Left lobe of liver (tissue), 2 donors: ENCODE measurements around the gene PIM2. TPM values are rescaled to one million over a fixed set of nuclear protein-coding genes. Genes with fewer than 3 reads are reported as not detected.
"Not testable (repeated sequence)": the region's sequence is repeated elsewhere in the genome, so short reads cannot be mapped to it uniquely, and the experiment has no call there.

ENCODE experiments used
- ATAC-seq: fragments of 200-7000 bp; cut with Tn5 transposase; one replicate; pipeline ENCODE4 v1.9.1; 2020; ENCODE audit warnings: mild to moderate bottlenecking, moderate library complexity
- DNase-seq: peaks from one replicate; pipeline ENCODE4 v3.0.0-alpha.2; 2020; ENCODE audit warnings: low spot score
- total RNA-seq: library from RNA; stranded (reverse); gene quantifications from one replicate; pipeline ENCODE4 v1.2.1, GENCODE V29; 2021
- donor health status: DM: no; HTN: no; CAD: no; lungs with moderate emphysema.
- donor health status: DM: no; HTN: yes; CAD: no.

The PIM2 gene
- total RNA-seq, 1 donor from 2014 or later: 3.8 TPM

GRCh38 chrX:48883729-48884128 lies 35.1 kb downstream of the PIM2 start:
- no peak for ATAC-seq
- DNase-seq: no peak

GRCh38 chrX:48876944-48877343 lies 41.9 kb downstream of the PIM2 start:
- not testable (repeated sequence) for DNase-seq, ATAC-seq

- ATAC-seq, DNase-seq: not testable (repeated sequence)
Measured at GRCh38 chrX:48872017-48872416, 46.8 kb downstream of the PIM2 start.

GRCh38 chrX:48864210-48864609 lies 54.6 kb downstream of the PIM2 start:
- no peak for DNase-seq
- ATAC-seq: no peak

Other genes starting within 250 kb of the PIM2 start
- gene WAS, start 235.2 kb downstream of the PIM2 start, total RNA-seq: 3.2 TPM
- gene SUV39H1, start 222.3 kb downstream of the PIM2 start, total RNA-seq: 4.3 TPM
- gene GLOD5, start 157.3 kb downstream of the PIM2 start, total RNA-seq: 3.1 TPM
- 0.35 TPM for gene GATA1, start 132.4 kb downstream of the PIM2 start, total RNA-seq
- gene HDAC6, start 117.0 kb downstream of the PIM2 start, total RNA-seq: 113 TPM
- gene ERAS, start 92.5 kb downstream of the PIM2 start, total RNA-seq: not detected
- 0.23 TPM for gene PCSK1N, start 83.4 kb downstream of the PIM2 start, total RNA-seq
- 22.8 TPM for gene TIMM17B, start 21.3 kb downstream of the PIM2 start, total RNA-seq
- gene PQBP1, start 21.1 kb downstream of the PIM2 start, total RNA-seq: 31.3 TPM
- gene SLC35A2, start 7.4 kb downstream of the PIM2 start, total RNA-seq: 18.7 TPM
- 21.8 TPM for gene OTUD5, start 38.6 kb upstream of the PIM2 start, total RNA-seq
- gene KCND1, start 52.8 kb upstream of the PIM2 start, total RNA-seq: 0.68 TPM
- 22.7 TPM for gene GRIPAP1, start 83.2 kb upstream of the PIM2 start, total RNA-seq
- 16.8 TPM for gene TFE3, start 124.3 kb upstream of the PIM2 start, total RNA-seq
- 4.7 TPM for gene CCDC120, start 140.0 kb upstream of the PIM2 start, total RNA-seq
- gene PRAF2, start 155.0 kb upstream of the PIM2 start, total RNA-seq: 5.4 TPM
- gene WDR45, start 160.9 kb upstream of the PIM2 start, total RNA-seq: 49.4 TPM
- 11.5 TPM for gene GPKOW, start 204.7 kb upstream of the PIM2 start, total RNA-seq
- gene MAGIX, start 243.7 kb upstream of the PIM2 start, total RNA-seq: 27.7 TPM